Liver (tissue), 9 donors: ENCODE data around the gene PDK2. TPM values are rescaled to one million over a fixed set of nuclear protein-coding genes. Genes with fewer than 3 reads are reported as not detected.
A peak's percentile ranks its signal among the peaks of the same experiment; 100 is the strongest.

Experiments used
- DNase-seq: peaks from one replicate; pipeline ENCODE4 v3.0.0-alpha.2; 2017; ENCODE audit warnings: low spot score
- H3K27ac ChIP-seq, 2 donors: one replicate each; pipeline ENCODE4 v1.7.0; 2013; ENCODE audit warnings: inconsistent platforms in 2 of 2, low read length in 2 of 2, control low read depth in 1 of 2, low read depth in 1 of 2, mild to moderate bottlenecking in 1 of 2
- H3K27me3 ChIP-seq, 4 donors: one replicate each; pipeline versions ENCODE4 v1.6.1 to v1.7.0; 2013; ENCODE audit warnings: low read length in 3 of 4, inconsistent platforms in 1 of 4, mild to moderate bottlenecking in 1 of 4, moderate library complexity in 1 of 4; ENCODE audit not compliant: control insufficient read depth in 4 of 4, insufficient read depth in 4 of 4
- H3K36me3 ChIP-seq, 4 donors: one replicate each; pipeline versions ENCODE4 v1.6.1 to v1.7.0; 2013; ENCODE audit warnings: low read length in 3 of 4, mild to moderate bottlenecking in 3 of 4, low read depth in 1 of 4, moderate library complexity in 1 of 4; ENCODE audit not compliant: control insufficient read depth in 4 of 4, insufficient read depth in 3 of 4
- H3K4me1 ChIP-seq, 4 donors: one replicate each; pipeline versions ENCODE4 v1.6.1 to v1.7.0; 2013; ENCODE audit warnings: low read length in 3 of 4, mild to moderate bottlenecking in 3 of 4, moderate library complexity in 1 of 4; ENCODE audit not compliant: control insufficient read depth in 4 of 4, insufficient read depth in 4 of 4
- H3K4me3 ChIP-seq, 3 donors: one replicate each; pipeline versions ENCODE4 v1.6.1 to v1.7.0; 2013; ENCODE audit warnings: low read length in 3 of 3, control low read depth in 1 of 3, low read depth in 1 of 3, mild to moderate bottlenecking in 1 of 3
- H3K9ac ChIP-seq, 2 donors: one replicate each; pipeline ENCODE4 v1.7.0; 2013; ENCODE audit warnings: low read length in 2 of 2, mild to moderate bottlenecking in 2 of 2, moderate library complexity in 2 of 2, control low read depth in 1 of 2, low read depth in 1 of 2
- H3K9me3 ChIP-seq, 4 donors: one replicate each; pipeline versions ENCODE4 v1.6.1 to v1.7.0; 2013; ENCODE audit warnings: low read length in 3 of 4; ENCODE audit not compliant: control insufficient read depth in 4 of 4
- ATF3 ChIP-seq: IDR thresholded peaks from 2 replicates; pipeline ENCODE4 v1.6.1; 2016; ENCODE audit warnings: antibody characterized with exemption
- CTCF ChIP-seq: fragments of 150-350 bp; IDR thresholded peaks from 2 replicates; pipeline ENCODE4 v1.5.1; 2017; ENCODE audit warnings: improper control_type of control experiment, low read depth, low read length; ENCODE audit not compliant: missing input control
- FOXA1 ChIP-seq: IDR thresholded peaks from 2 replicates; pipeline ENCODE4 v1.6.1; 2016; ENCODE audit warnings: antibody characterized with exemption
- FOXA2 ChIP-seq: IDR thresholded peaks from 2 replicates; pipeline ENCODE4 v1.6.1; 2016; ENCODE audit warnings: antibody characterized with exemption
- HNF4A ChIP-seq, 2 donors: conservative IDR thresholded peaks; 2 replicates each; pipeline ENCODE4 v1.6.1; 2016; ENCODE audit warnings: antibody characterized with exemption in 2 of 2, mild to moderate bottlenecking in 2 of 2
- JUND ChIP-seq, 2 donors: IDR thresholded peaks; 2 replicates each; pipeline ENCODE4 v1.6.1; 2016; ENCODE audit warnings: antibody characterized with exemption in 2 of 2
- MAX ChIP-seq: IDR thresholded peaks from 2 replicates; pipeline ENCODE4 v1.6.1; 2016; ENCODE audit warnings: antibody characterized with exemption
- NR2F2 ChIP-seq: IDR thresholded peaks from 2 replicates; pipeline ENCODE4 v1.6.1; 2016; ENCODE audit warnings: antibody characterized with exemption
- RAD21 ChIP-seq, 2 donors: IDR thresholded peaks; 2 replicates each; pipeline ENCODE4 v1.6.1; 2016; ENCODE audit warnings: antibody characterized with exemption in 2 of 2, mild to moderate bottlenecking in 2 of 2
- REST ChIP-seq: IDR thresholded peaks from 2 replicates; pipeline ENCODE4 v1.6.1; 2016; ENCODE audit warnings: antibody characterized with exemption, mild to moderate bottlenecking
- RXRA ChIP-seq, 2 donors: IDR thresholded peaks; 2 replicates each; pipeline ENCODE4 v1.6.1; 2017 to 2018; ENCODE audit warnings: antibody characterized with exemption in 2 of 2, mild to moderate bottlenecking in 1 of 2
- SP1 ChIP-seq: IDR thresholded peaks from 2 replicates; pipeline ENCODE4 v1.6.1; 2018; ENCODE audit warnings: antibody characterized with exemption, mild to moderate bottlenecking
- TAF1 ChIP-seq: conservative IDR thresholded peaks from 2 replicates; pipeline ENCODE4 v1.6.1; 2016; ENCODE audit warnings: antibody characterized with exemption, mild to moderate bottlenecking
- WGBS: extraction: QIAGEN DNeasy Blood & Tissue Kit; methylation state at CpG from one replicate; pipeline ENCODE4 v1.1.7; 2013; 5-methylcytosine and 5-hydroxymethylcytosine counted together
- polyA plus RNA-seq, 2 donors: library from polyadenylated mRNA; stranded (reverse) in 1 of 2; unstranded in 1 of 2; fragments of 200-250 nt in 1 of 2; fragments of >200 nt in 1 of 2; fragmentation: Nextera tagmentation in 1 of 2; extraction: Ambion mirVana in 1 of 2; gene quantifications; one replicate each; pipeline versions ENCODE4 v1.2.1 to v1.2.3, GENCODE V29; 2013 to 2015
- total RNA-seq, 2 donors: library from RNA; depleted of rRNA; stranded (reverse); fragments of >200 nt; gene quantifications; one replicate each; pipeline ENCODE4 v1.2.3, GENCODE V29; 2014
- donor health status: healthy.
- donor health status: healthy.
- donor health status: healthy.
- donor health status: healthy.
- donor health status: healthy.

Gene PDK2
- total and polyA plus RNA-seq, 4 donors, result 8.6 to 36.6 (median 28.5) TPM

GRCh38 chr17:50117202-50118051 lies 22.3 kb downstream of the PDK2 start:
- DNase-seq, result peak; percentile 55
- WGBS, result 17% methylated on average over 64 of the region's 64 CpGs
- H3K4me1 ChIP-seq, result peaks cover 2 to 12% (median 9%) of the 10 kb centered on the region in 4 donors

GRCh38 chr17:50118076-50118827 lies 23.1 kb downstream of the PDK2 start:
- H3K36me3 ChIP-seq, result no peaks in the 10 kb centered on the region
- no peaks in the 10 kb centered on the region for H3K9me3 ChIP-seq
- H3K4me3 ChIP-seq, result no peak overlapping the region
- no peaks in the 10 kb centered on the region for H3K27me3 ChIP-seq
- no peak overlapping the region for H3K27ac ChIP-seq
- peaks cover 0 to 12% (median 9%) of the 10 kb centered on the region in 4 donors for H3K4me1 ChIP-seq
- no peak for DNase-seq
- H3K9ac ChIP-seq, result no peak overlapping the region
- WGBS, result 55% methylated on average over 23 of the region's 23 CpGs
- TF ChIP-seq SP1, result no peak
- no peak for TF ChIP-seq REST

More at GRCh38 chr17:50117202-50118051, 22.3 kb downstream of the PDK2 start:
- Histone ChIP-seq H3K36me3 (no peaks in the 10 kb centered on the region), H3K9me3 (no peaks in the 10 kb centered on the region), H3K27me3 (no peaks in the 10 kb centered on the region), H3K4me3 (no peak overlapping the region), H3K27ac (no peak overlapping the region), H3K9ac (peak overlapping the region in 1 of 2 donors; percentile 27)
- no peak for TF ChIP-seq NR2F2
- no peak for TF ChIP-seq HNF4A (conservative IDR thresholded peaks at IDR 0.05)
- TF ChIP-seq RAD21 (IDR thresholded peaks at IDR 0.05), result peak in 1 of 2 donors; percentile 70
- TF ChIP-seq TAF1, result no peak
- TF ChIP-seq FOXA1, result no peak
- no peak for TF ChIP-seq ATF3
- peak; percentile 53 for TF ChIP-seq CTCF

- Histone ChIP-seq H3K4me3 (no peak overlapping the region), H3K36me3 (no peaks in the 10 kb centered on the region), H3K27me3 (no peaks in the 10 kb centered on the region), H3K4me1 (peaks cover 0 to 12% (median 9%) of the 10 kb centered on the region in 4 donors), H3K27ac (no peak overlapping the region), H3K9ac (no peak overlapping the region), H3K9me3 (no peaks in the 10 kb centered on the region)
- WGBS, result 94% methylated on average over 4 of the region's 4 CpGs
- DNase-seq, result no peak
- TF ChIP-seq HNF4A (conservative IDR thresholded peaks at IDR 0.05), result no peak
- no peak for TF ChIP-seq FOXA2
- no peak for TF ChIP-seq MAX
- no peak for TF ChIP-seq SP1
- no peak for TF ChIP-seq FOXA1
- no peak for TF ChIP-seq RXRA (IDR thresholded peaks at IDR 0.05)
- TF ChIP-seq JUND (IDR thresholded peaks at IDR 0.05), result no peak
- TF ChIP-seq REST, result no peak
- no peak for TF ChIP-seq RAD21 (IDR thresholded peaks at IDR 0.05)
Measured at GRCh38 chr17:50118828-50119218, 23.7 kb downstream of the PDK2 start.
